Mucosa of descending colon (tissue), 3 donors: ENCODE data around the gene LRRC74A. TPM values are rescaled to one million over a fixed set of nuclear protein-coding genes. Genes with fewer than 3 reads are reported as not detected.

ENCODE experiments used
- ATAC-seq: fragments of 200-7000 bp; cut with Tn5 transposase; one replicate; pipeline ENCODE4 v1.9.1; 2020; ENCODE audit warnings: mild to moderate bottlenecking, moderate library complexity
- DNase-seq, 3 donors: peaks; one replicate each; pipeline ENCODE4 v3.0.0-alpha.2; 2020
- H3K36me3 ChIP-seq: fragments of 200-600 bp; one replicate; pipeline ENCODE4 v1.8.0; 2021; ENCODE audit warnings: low read depth, mild to moderate bottlenecking
- H3K4me1 ChIP-seq: fragments of 200-600 bp; one replicate; pipeline ENCODE4 v1.8.0; 2021; ENCODE audit warnings: low read depth, mild to moderate bottlenecking
- H3K4me3 ChIP-seq: fragments of 200-600 bp; one replicate; pipeline ENCODE4 v1.8.0; 2021; ENCODE audit warnings: mild to moderate bottlenecking
- H3K9me3 ChIP-seq: fragments of 200-600 bp; one replicate; pipeline ENCODE4 v1.8.0; 2021; ENCODE audit warnings: mild to moderate bottlenecking
- CTCF ChIP-seq: fragments of 200-600 bp; IDR thresholded peaks from one replicate; pipeline ENCODE4 v1.8.0; 2022; ENCODE audit warnings: antibody characterized with exemption, mild to moderate bottlenecking
- intact Hi-C, 2 donors: fragments of 100-400 bp; cut with DNase I in 1 of 2; cut with micrococcal nuclease in 1 of 2; formaldehyde crosslinking; loops; one replicate each; pipeline versions ENCODE4 v1.11.0 to v1.11.1; 2022; cut with DNase I, micrococcal nuclease
- total RNA-seq, 3 donors: library from RNA; stranded (reverse); fragmentation: NEBNext Ultra II Directional in 2 of 3; extraction: Animal tissue kit (Norgen Biotek cat#: 25700) in 2 of 3; gene quantifications; one replicate each; pipeline versions ENCODE4 v1.2.1 to v1.2.4, GENCODE V29; 2021 to 2023
- donor health status: DM: no; HTN: no; CAD: no; lungs with moderate emphysema.
- donor health status: DM: no; HTN: no; CAD: no.
- donor health status: DM: no; HTN: yes; CAD: no.

The LRRC74A gene
- total RNA-seq, 3 donors from 2014 or later = not detected

GRCh38 chr14:76780058-76780345, 46.2 kb upstream of the LRRC74A start:
- DNase-seq = no peak
- H3K4me1 ChIP-seq = no peaks in the 10 kb centered on the region
- no peak for ATAC-seq
- no peaks in the 10 kb centered on the region for H3K36me3 ChIP-seq
- intact Hi-C loops = no loop called here
- TF ChIP-seq CTCF = no peak
- H3K4me3 ChIP-seq = no peak overlapping the region
- no peaks in the 10 kb centered on the region for H3K9me3 ChIP-seq

GRCh38 chr14:76780360-76780759, 45.8 kb upstream of the LRRC74A start:
- DNase-seq (no peak), ATAC-seq (no peak)
- TF ChIP-seq CTCF = no peak
- no peaks in the 10 kb centered on the region for H3K9me3 ChIP-seq
- no peak overlapping the region for H3K4me3 ChIP-seq
- H3K4me1 ChIP-seq = no peaks in the 10 kb centered on the region
- H3K36me3 ChIP-seq = no peaks in the 10 kb centered on the region
- intact Hi-C loops = no loop called here

- Histone ChIP-seq H3K4me1 (no peaks in the 10 kb centered on the region), H3K36me3 (no peaks in the 10 kb centered on the region), H3K4me3 (no peak overlapping the region), H3K9me3 (no peaks in the 10 kb centered on the region)
- DNase-seq (no peak), ATAC-seq (no peak)
- no peak for TF ChIP-seq CTCF
- intact Hi-C loops = no loop called here
These were observed 45.1 kb upstream of the LRRC74A start for GRCh38 chr14:76780875-76781647.

- ATAC-seq (no peak), DNase-seq (no peak)
- H3K9me3 ChIP-seq = no peaks in the 10 kb centered on the region
- H3K4me1 ChIP-seq = no peaks in the 10 kb centered on the region
- TF ChIP-seq CTCF = no peak
- H3K4me3 ChIP-seq = no peak overlapping the region
- intact Hi-C loops = no loop called here
- H3K36me3 ChIP-seq = no peaks in the 10 kb centered on the region
These were observed 44.6 kb upstream of the LRRC74A start for GRCh38 chr14:76781648-76782051.

GRCh38 chr14:76782115-76782884, 43.9 kb upstream of the LRRC74A start:
- Histone ChIP-seq H3K4me1 (no peaks in the 10 kb centered on the region), H3K4me3 (no peak overlapping the region), H3K36me3 (no peaks in the 10 kb centered on the region), H3K9me3 (no peaks in the 10 kb centered on the region)
- DNase-seq = no peak
- intact Hi-C loops = no loop called here
- TF ChIP-seq CTCF = no peak
- ATAC-seq = no peak
